HEK293 (cell line): ENCODE data around the gene WASF2.

ENCODE experiments used
- FEZF1 ChIP-seq: fragments of 450-650 bp; formaldehyde crosslinking; IDR thresholded peaks from 2 replicates; pipeline ENCODE4 v1.5.1; 2016; ENCODE audit warnings: missing biosample characterization, missing genetic modification characterization
- HOXD13 ChIP-seq: sonication (generic); formaldehyde crosslinking; IDR thresholded peaks from 2 replicates; pipeline ENCODE4 v1.8.0; 2022; ENCODE audit warnings: missing genetic modification reagents, borderline replicate concordance
- KLF10 ChIP-seq: fragments of 450-650 bp; IDR thresholded peaks from 2 replicates; pipeline ENCODE4 v1.5.1; 2018; ENCODE audit warnings: missing biosample characterization, mild to moderate bottlenecking, missing genetic modification characterization
- PRDM2 ChIP-seq: fragments of 450-650 bp; formaldehyde crosslinking; IDR thresholded peaks from 2 replicates; pipeline ENCODE4 v1.5.1; 2016; ENCODE audit warnings: missing biosample characterization, missing genetic modification characterization, borderline replicate concordance
- SCRT1 ChIP-seq: fragments of 450-650 bp; formaldehyde crosslinking; IDR thresholded peaks from 2 replicates; pipeline ENCODE4 v1.5.1; 2016; ENCODE audit warnings: missing biosample characterization, missing genetic modification characterization, borderline replicate concordance
- SP2 ChIP-seq: fragments of 450-650 bp; formaldehyde crosslinking; IDR thresholded peaks from 2 replicates; pipeline ENCODE4 v1.5.1; 2016; ENCODE audit warnings: missing biosample characterization, missing genetic modification characterization
- SP3 ChIP-seq: fragments of 450-650 bp; formaldehyde crosslinking; IDR thresholded peaks from 2 replicates; pipeline ENCODE4 v1.5.1; 2016; ENCODE audit warnings: missing biosample characterization, missing genetic modification characterization
- YY2 ChIP-seq: fragments of 450-650 bp; formaldehyde crosslinking; IDR thresholded peaks from 2 replicates; pipeline ENCODE4 v1.5.1; 2016; ENCODE audit warnings: missing biosample characterization, missing genetic modification characterization
- ZFP37 ChIP-seq: fragments of 450-650 bp; formaldehyde crosslinking; IDR thresholded peaks from 2 replicates; pipeline ENCODE4 v1.5.1; 2016; ENCODE audit warnings: missing biosample characterization, missing genetic modification characterization
- ZFP69B ChIP-seq: fragments of 450-650 bp; formaldehyde crosslinking; IDR thresholded peaks from 2 replicates; pipeline ENCODE4 v1.5.1; 2016; ENCODE audit warnings: missing biosample characterization, missing genetic modification characterization
- ZIC2 ChIP-seq: fragments of 450-650 bp; formaldehyde crosslinking; IDR thresholded peaks from 2 replicates; pipeline ENCODE4 v1.5.1; 2016; ENCODE audit warnings: missing biosample characterization, missing genetic modification characterization
- ZNF132 ChIP-seq: fragments of 450-650 bp; formaldehyde crosslinking; IDR thresholded peaks from 2 replicates; pipeline ENCODE4 v1.5.1; 2017; ENCODE audit warnings: missing biosample characterization, missing genetic modification characterization, borderline replicate concordance
- ZNF146 ChIP-seq: fragments of 450-650 bp; formaldehyde crosslinking; IDR thresholded peaks from 2 replicates; pipeline ENCODE4 v1.5.1; 2016; ENCODE audit warnings: missing biosample characterization, missing genetic modification characterization
- ZNF175 ChIP-seq: fragments of 450-650 bp; formaldehyde crosslinking; IDR thresholded peaks from 2 replicates; pipeline ENCODE4 v1.5.1; 2016; ENCODE audit warnings: missing biosample characterization, missing genetic modification characterization
- ZNF221 ChIP-seq: fragments of 450-650 bp; formaldehyde crosslinking; IDR thresholded peaks from 2 replicates; pipeline ENCODE4 v1.5.1; 2017; ENCODE audit warnings: missing biosample characterization, missing genetic modification characterization, borderline replicate concordance
- ZNF23 ChIP-seq: fragments of 450-650 bp; formaldehyde crosslinking; IDR thresholded peaks from 2 replicates; pipeline ENCODE4 v1.5.1; 2016; ENCODE audit warnings: missing biosample characterization, missing genetic modification characterization, borderline replicate concordance
- ZNF311 ChIP-seq: fragments of 450-650 bp; formaldehyde crosslinking; IDR thresholded peaks from 2 replicates; pipeline ENCODE4 v1.5.1; 2017; ENCODE audit warnings: missing biosample characterization, missing genetic modification characterization, borderline replicate concordance
- ZNF501 ChIP-seq: fragments of 450-650 bp; formaldehyde crosslinking; IDR thresholded peaks from 2 replicates; pipeline ENCODE4 v1.5.1; 2016; ENCODE audit warnings: missing biosample characterization, missing genetic modification characterization
- ZNF510 ChIP-seq: fragments of 450-650 bp; formaldehyde crosslinking; IDR thresholded peaks from 2 replicates; pipeline ENCODE4 v1.5.1; 2018; ENCODE audit warnings: mild to moderate bottlenecking, missing genetic modification characterization, missing biosample characterization; ENCODE audit not compliant: insufficient replicate concordance
- ZNF530 ChIP-seq: fragments of 450-650 bp; formaldehyde crosslinking; IDR thresholded peaks from 2 replicates; pipeline ENCODE4 v1.5.1; 2016; ENCODE audit warnings: low read depth, missing biosample characterization, missing genetic modification characterization
- ZNF558 ChIP-seq: fragments of 450-650 bp; formaldehyde crosslinking; IDR thresholded peaks from 2 replicates; pipeline ENCODE4 v1.5.1; 2016; ENCODE audit warnings: missing biosample characterization, missing genetic modification characterization
- ZNF596 ChIP-seq: fragments of 450-650 bp; IDR thresholded peaks from 2 replicates; pipeline ENCODE4 v1.5.0; 2018; ENCODE audit warnings: missing biosample characterization, mild to moderate bottlenecking, missing genetic modification characterization, moderate library complexity
- ZNF610 ChIP-seq: fragments of 450-650 bp; formaldehyde crosslinking; IDR thresholded peaks from 2 replicates; pipeline ENCODE4 v1.5.1; 2016; ENCODE audit warnings: missing biosample characterization, missing genetic modification characterization, borderline replicate concordance
- ZNF664 ChIP-seq: fragments of 450-650 bp; formaldehyde crosslinking; IDR thresholded peaks from 2 replicates; pipeline ENCODE4 v1.5.1; 2016; ENCODE audit warnings: missing biosample characterization, missing genetic modification characterization
- ZNF76 ChIP-seq: fragments of 450-650 bp; formaldehyde crosslinking; IDR thresholded peaks from 2 replicates; pipeline ENCODE4; 2016; ENCODE audit warnings: low read depth, missing biosample characterization, missing genetic modification characterization, borderline replicate concordance
- ZSCAN4 ChIP-seq: fragments of 450-650 bp; formaldehyde crosslinking; IDR thresholded peaks from 2 replicates; pipeline ENCODE4 v1.5.1; 2017; ENCODE audit warnings: missing biosample characterization, missing genetic modification characterization
- TF ChIP-seq, protein P1 (sequence below): fragments of 450-650 bp; formaldehyde crosslinking; IDR thresholded peaks from 2 replicates; pipeline ENCODE4 v1.5.1; 2016; ENCODE audit warnings: missing biosample characterization, missing genetic modification characterization
- TF ChIP-seq, protein P2 (sequence below): fragments of 450-650 bp; formaldehyde crosslinking; IDR thresholded peaks from 2 replicates; pipeline ENCODE4 v1.5.1; 2016; ENCODE audit warnings: missing biosample characterization, missing genetic modification characterization
- TF ChIP-seq, protein P3 (sequence below): fragments of 450-650 bp; formaldehyde crosslinking; IDR thresholded peaks from 2 replicates; pipeline ENCODE4 v1.5.1; 2016; ENCODE audit warnings: missing biosample characterization, missing genetic modification characterization, low read depth

Gene WASF2

GRCh38 chr1:27388337-27389005 lies 101.5 kb downstream of the WASF2 start (continued):
- TF ChIP-seq, protein P1, sequence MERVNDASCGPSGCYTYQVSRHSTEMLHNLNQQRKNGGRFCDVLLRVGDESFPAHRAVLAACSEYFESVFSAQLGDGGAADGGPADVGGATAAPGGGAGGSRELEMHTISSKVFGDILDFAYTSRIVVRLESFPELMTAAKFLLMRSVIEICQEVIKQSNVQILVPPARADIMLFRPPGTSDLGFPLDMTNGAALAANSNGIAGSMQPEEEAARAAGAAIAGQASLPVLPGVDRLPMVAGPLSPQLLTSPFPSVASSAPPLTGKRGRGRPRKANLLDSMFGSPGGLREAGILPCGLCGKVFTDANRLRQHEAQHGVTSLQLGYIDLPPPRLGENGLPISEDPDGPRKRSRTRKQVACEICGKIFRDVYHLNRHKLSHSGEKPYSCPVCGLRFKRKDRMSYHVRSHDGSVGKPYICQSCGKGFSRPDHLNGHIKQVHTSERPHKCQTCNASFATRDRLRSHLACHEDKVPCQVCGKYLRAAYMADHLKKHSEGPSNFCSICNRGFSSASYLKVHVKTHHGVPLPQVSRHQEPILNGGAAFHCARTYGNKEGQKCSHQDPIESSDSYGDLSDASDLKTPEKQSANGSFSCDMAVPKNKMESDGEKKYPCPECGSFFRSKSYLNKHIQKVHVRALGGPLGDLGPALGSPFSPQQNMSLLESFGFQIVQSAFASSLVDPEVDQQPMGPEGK (tag by site-specific recombination): peak; percentile 37; the same call in 1 of the 2 replicates
- TF ChIP-seq ZNF558 (no peak), PRDM2 (no peak), KLF10 (tag by site-specific recombination) (no peak), ZNF146 (no peak), FEZF1 (tag by site-specific recombination) (no peak), ZNF132 (tag by site-specific recombination) (no peak), ZNF664 (tag by site-specific recombination) (no peak), YY2 (no peak), ZNF501 (no peak), ZFP37 (tag by site-specific recombination) (no peak), ZSCAN4 (peak; percentile 71; the same call in 1 of the 2 replicates), ZNF596 (tag by site-specific recombination) (no peak), SCRT1 (tag by site-specific recombination) (no peak), ZNF175 (tag by site-specific recombination) (no peak), ZNF530 (tag by site-specific recombination) (no peak), ZNF311 (tag by site-specific recombination) (no peak), ZNF510 (tag by site-specific recombination) (no peak), ZNF23 (tag by site-specific recombination) (no peak), ZNF221 (tag by site-specific recombination) (no peak), HOXD13 (CRISPR knock-in tag) (no peak), ZIC2 (tag by site-specific recombination) (no peak), SP3 (tag by site-specific recombination) (no peak), SP2 (tag by site-specific recombination) (no peak), ZNF76 (no peak), ZFP69B (no peak), ZNF610 (tag by site-specific recombination) (no peak)
- TF ChIP-seq, protein P2, sequence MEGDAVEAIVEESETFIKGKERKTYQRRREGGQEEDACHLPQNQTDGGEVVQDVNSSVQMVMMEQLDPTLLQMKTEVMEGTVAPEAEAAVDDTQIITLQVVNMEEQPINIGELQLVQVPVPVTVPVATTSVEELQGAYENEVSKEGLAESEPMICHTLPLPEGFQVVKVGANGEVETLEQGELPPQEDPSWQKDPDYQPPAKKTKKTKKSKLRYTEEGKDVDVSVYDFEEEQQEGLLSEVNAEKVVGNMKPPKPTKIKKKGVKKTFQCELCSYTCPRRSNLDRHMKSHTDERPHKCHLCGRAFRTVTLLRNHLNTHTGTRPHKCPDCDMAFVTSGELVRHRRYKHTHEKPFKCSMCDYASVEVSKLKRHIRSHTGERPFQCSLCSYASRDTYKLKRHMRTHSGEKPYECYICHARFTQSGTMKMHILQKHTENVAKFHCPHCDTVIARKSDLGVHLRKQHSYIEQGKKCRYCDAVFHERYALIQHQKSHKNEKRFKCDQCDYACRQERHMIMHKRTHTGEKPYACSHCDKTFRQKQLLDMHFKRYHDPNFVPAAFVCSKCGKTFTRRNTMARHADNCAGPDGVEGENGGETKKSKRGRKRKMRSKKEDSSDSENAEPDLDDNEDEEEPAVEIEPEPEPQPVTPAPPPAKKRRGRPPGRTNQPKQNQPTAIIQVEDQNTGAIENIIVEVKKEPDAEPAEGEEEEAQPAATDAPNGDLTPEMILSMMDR (tag by site-specific recombination): peak; percentile 52
- TF ChIP-seq, protein P3, sequence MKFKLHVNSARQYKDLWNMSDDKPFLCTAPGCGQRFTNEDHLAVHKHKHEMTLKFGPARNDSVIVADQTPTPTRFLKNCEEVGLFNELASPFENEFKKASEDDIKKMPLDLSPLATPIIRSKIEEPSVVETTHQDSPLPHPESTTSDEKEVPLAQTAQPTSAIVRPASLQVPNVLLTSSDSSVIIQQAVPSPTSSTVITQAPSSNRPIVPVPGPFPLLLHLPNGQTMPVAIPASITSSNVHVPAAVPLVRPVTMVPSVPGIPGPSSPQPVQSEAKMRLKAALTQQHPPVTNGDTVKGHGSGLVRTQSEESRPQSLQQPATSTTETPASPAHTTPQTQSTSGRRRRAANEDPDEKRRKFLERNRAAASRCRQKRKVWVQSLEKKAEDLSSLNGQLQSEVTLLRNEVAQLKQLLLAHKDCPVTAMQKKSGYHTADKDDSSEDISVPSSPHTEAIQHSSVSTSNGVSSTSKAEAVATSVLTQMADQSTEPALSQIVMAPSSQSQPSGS: no peak
